Transverse colon (tissue), 4 donors: ENCODE data around the gene SLC10A3. TPM values are rescaled to one million over a fixed set of nuclear protein-coding genes. Genes with fewer than 3 reads are reported as not detected.

Experiments used
- DNase-seq: peaks from one replicate; pipeline ENCODE4 v3.0.0-alpha.2; 2019
- H3K27ac ChIP-seq, 4 donors: fragments of 200-600 bp; sonication (generic); 2 replicates each; pipeline ENCODE4 v1.5.1; 2016 to 2018; ENCODE audit warnings: inconsistent platforms in 4 of 4
- H3K27me3 ChIP-seq: fragments of 200-600 bp; sonication (generic); 2 replicates; pipeline ENCODE4 v1.5.1; 2017; ENCODE audit warnings: inconsistent platforms
- H3K36me3 ChIP-seq, 4 donors: fragments of 200-600 bp; sonication (generic); 2 replicates each; pipeline ENCODE4 v1.5.1; 2017 to 2019; ENCODE audit warnings: inconsistent platforms in 4 of 4
- H3K4me1 ChIP-seq, 4 donors: fragments of 200-600 bp; sonication (generic); 2 replicates each; pipeline ENCODE4 v1.5.1; 2017 to 2020; ENCODE audit warnings: inconsistent platforms in 4 of 4
- H3K4me3 ChIP-seq, 4 donors: fragments of 200-600 bp; sonication (generic); 1 replicate in 1 of 4; 2 replicates in 3 of 4; pipeline versions ENCODE4 v1.5.1 to v1.6.1; 2017 to 2019; ENCODE audit warnings: inconsistent platforms in 4 of 4
- H3K9me3 ChIP-seq, 2 donors: fragments of 200-600 bp; sonication (generic); 2 replicates each; pipeline ENCODE4 v1.5.1; 2017 to 2019; ENCODE audit warnings: inconsistent platforms in 2 of 2
- CTCF ChIP-seq, 5 experiments: fragments of 200-600 bp in 3 of 5; fragments of 450-650 bp in 2 of 5; sonication (generic) in 3 of 5; IDR thresholded peaks; 1 replicate in 2 of 5; 2 replicates in 3 of 5; pipeline ENCODE4 v1.5.1; 2016 to 2017; ENCODE audit warnings: antibody characterized with exemption in 5 of 5, inconsistent platforms in 3 of 5, mild to moderate bottlenecking in 2 of 5, moderate library complexity in 1 of 5
- EP300 ChIP-seq: sonication (generic); formaldehyde crosslinking; IDR thresholded peaks from one replicate; pipeline ENCODE4 v1.6.1; 2017; ENCODE audit warnings: antibody characterized with exemption, low read depth
- POLR2A ChIP-seq: fragments of 450-650 bp; IDR thresholded peaks from one replicate; pipeline ENCODE4 v1.6.1; 2016; ENCODE audit warnings: antibody characterized with exemption, mild to moderate bottlenecking, moderate library complexity
- POLR2AphosphoS5 ChIP-seq, 3 donors: sonication (generic); formaldehyde crosslinking; IDR thresholded peaks; one replicate each; pipeline ENCODE4 v1.6.1; 2016; ENCODE audit warnings: antibody characterized with exemption in 3 of 3
- WGBS, 2 donors: methylation state at CpG; one replicate each; pipeline ENCODE4 v1.1.5; 2018; ENCODE audit warnings: low coverage in 1 of 2; 5-methylcytosine and 5-hydroxymethylcytosine counted together
- in situ Hi-C, 4 donors: fragments of 200-750 bp; cut with MboI; loops; one replicate each; pipeline versions ENCODE4 v1.15.0 to v1.15.1; 2017; ENCODE audit warnings: low sequenced_read_pairs in 3 of 4, low pct_ligation_motif_present in 1 of 4, low pct_unique_long_range_greater_than_20kb in 1 of 4
- intact Hi-C: fragments of 100-400 bp; cut with DNase I; formaldehyde crosslinking; loops from one replicate; pipeline ENCODE4 v1.15.1; 2023; ENCODE audit warnings: low total_unique reads
- total RNA-seq, 4 donors: library from RNA; depleted of rRNA; stranded (reverse); fragments of >200 nt; gene quantifications; one replicate each; pipeline ENCODE4 v1.1.0, GENCODE V29; 2016

SLC10A3 gene
- total RNA-seq, 4 donors from 2014 or later: 26.7 to 117 (median 34.4) TPM

DNA sequence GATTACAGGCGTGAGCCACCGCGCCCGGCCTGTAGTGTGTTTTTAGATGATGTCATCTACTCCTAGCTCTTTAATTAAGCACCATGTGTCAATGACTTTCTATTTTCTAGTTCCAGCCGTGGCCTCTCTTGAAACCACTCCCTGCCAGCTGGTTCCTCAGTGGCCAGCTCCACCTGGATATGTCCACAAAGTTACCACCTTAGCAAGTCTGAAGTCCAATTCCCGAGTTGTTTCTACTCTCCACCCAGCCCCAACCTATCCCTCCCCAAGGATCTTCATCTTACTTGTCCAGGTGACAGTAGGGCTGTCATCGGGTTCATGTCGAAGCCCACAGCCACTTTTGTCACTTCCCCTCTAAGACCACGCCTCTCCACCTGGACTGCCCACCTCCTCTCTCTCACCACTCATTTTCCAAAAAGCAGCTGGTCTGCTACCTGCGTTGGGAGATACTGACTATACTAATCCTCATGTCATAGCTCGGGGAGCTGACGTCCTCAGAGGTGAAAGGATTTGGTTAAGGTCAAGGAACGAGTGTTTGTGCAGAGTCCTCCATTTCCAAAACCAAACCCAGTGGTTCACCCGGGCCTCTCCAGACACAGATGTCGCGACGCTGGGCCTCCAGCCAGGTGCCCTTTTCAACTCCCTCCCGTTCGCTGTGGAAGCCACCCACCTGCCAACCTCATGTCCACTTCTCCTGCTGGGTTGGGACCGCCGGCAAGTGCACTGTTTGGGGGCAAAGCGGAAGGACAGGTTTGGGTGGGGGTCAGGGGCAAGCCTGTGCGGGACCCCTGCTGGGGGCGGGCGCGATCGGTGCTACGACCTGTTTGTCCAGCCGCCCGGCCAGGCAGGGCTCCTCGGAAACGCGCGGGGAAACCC is 24.9 kb upstream of the SLC10A3 start:
- 27 to 49% methylated on average over 3 to 22 of the region's 34 CpGs for WGBS, 2 donors
- Histone ChIP-seq H3K9me3 (no peaks in the 10 kb centered on the region), H3K4me1 (peaks cover 5 to 24% (median 12%) of the 10 kb centered on the region in 4 donors), H3K36me3 (no peaks in the 10 kb centered on the region), H3K27me3 (no peaks in the 10 kb centered on the region), H3K4me3 (peak overlapping the region; percentile 57 to 78 (median 62)), H3K27ac (peak overlapping the region; percentile 93 to 98 (median 96))
- in situ Hi-C loops (no loop called here), intact Hi-C loops (no loop called here)
- DNase-seq: peak; percentile 63
- no peak for TF ChIP-seq EP300
- peak; percentile 64 for TF ChIP-seq POLR2A
- no peak for TF ChIP-seq CTCF (IDR thresholded peaks at IDR 0.05)
- peak; percentile 32 to 75 (median 59) for TF ChIP-seq POLR2AphosphoS5 (IDR thresholded peaks at IDR 0.05)

DNA sequence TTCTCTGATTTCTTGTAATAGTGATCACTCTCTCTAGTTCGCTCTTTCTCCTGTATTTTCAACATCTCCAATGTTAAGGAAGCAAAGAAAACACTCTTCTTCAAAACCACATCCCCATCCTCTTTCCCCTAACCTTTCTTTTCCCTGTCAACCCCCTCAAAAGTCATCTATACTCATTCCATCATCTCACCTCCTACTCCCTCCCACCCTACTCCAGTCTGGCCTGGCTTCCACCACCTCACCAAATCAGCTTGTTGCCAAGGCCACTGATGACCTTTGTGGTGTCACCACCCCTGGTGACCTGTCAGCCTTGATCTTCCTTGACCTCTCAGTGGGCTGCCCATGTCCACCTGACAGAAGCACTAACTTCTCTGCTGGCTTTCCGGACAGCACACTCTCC is 23.3 kb upstream of the SLC10A3 start:
- in situ Hi-C loops: no loop called here
- Histone ChIP-seq H3K36me3 (no peaks in the 10 kb centered on the region), H3K4me3 (no peak overlapping the region), H3K9me3 (no peaks in the 10 kb centered on the region), H3K27ac (no peak overlapping the region), H3K27me3 (no peaks in the 10 kb centered on the region), H3K4me1 (peaks cover 5 to 24% (median 12%) of the 10 kb centered on the region in 4 donors)
- no peak for DNase-seq
- intact Hi-C loops: no loop called here
- WGBS, 2 donors: 91 to 100% methylated on average over 1 to 2 of the region's 2 CpGs
- no peak for TF ChIP-seq CTCF (IDR thresholded peaks at IDR 0.05)
- no peak for TF ChIP-seq EP300
- TF ChIP-seq POLR2AphosphoS5 (IDR thresholded peaks at IDR 0.05): no peak
- no peak for TF ChIP-seq POLR2A

DNA sequence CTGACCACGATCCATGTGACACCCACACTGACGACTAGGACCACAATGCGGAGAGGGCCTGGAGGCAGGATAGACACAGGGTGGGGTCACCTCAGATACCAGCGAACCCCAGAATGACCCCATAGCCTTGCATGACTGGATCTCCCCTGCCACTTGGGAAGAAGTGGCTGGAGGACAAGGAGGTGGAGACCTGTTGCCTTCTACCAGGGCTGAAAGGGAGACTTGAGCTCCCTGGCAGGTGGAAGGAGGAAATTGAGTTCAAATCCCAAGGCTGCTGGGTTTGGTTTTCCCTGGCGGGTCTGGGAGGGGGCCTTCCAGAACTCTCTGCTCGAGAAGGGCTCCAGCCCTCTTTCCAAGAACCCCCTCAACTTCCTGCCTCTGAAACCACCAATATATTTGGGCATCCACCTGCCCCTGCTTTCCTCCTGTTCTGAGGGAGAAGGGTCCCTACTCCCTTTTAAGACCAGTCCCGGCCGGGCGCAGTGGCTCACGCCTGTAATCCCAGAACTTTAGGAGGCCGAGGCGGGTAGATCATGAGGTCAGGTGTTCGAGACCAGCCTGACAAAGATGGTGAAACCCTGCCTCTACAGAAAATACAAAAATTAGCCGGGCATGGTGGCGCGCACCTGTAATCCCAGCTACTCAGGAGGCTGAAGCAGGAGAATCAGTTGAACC is 22.6 kb upstream of the SLC10A3 start:
- peaks cover 5 to 21% (median 11%) of the 10 kb centered on the region in 4 donors for H3K4me1 ChIP-seq
- H3K4me3 ChIP-seq: no peak overlapping the region
- no peak for TF ChIP-seq EP300
- no peak for TF ChIP-seq POLR2A
- TF ChIP-seq POLR2AphosphoS5 (IDR thresholded peaks at IDR 0.05): no peak
- no peak for TF ChIP-seq CTCF (IDR thresholded peaks at IDR 0.05)
- no peak for DNase-seq
- no peaks in the 10 kb centered on the region for H3K9me3 ChIP-seq
- H3K27ac ChIP-seq: no peak overlapping the region
- intact Hi-C loops: no loop called here
- in situ Hi-C loops: no loop called here
- H3K36me3 ChIP-seq: no peaks in the 10 kb centered on the region
- WGBS, 2 donors: 89% methylated on average over 16 of the region's 16 CpGs; no CpG with 5 or more reads in 1 of the 2 donors
- H3K27me3 ChIP-seq: no peaks in the 10 kb centered on the region

DNA sequence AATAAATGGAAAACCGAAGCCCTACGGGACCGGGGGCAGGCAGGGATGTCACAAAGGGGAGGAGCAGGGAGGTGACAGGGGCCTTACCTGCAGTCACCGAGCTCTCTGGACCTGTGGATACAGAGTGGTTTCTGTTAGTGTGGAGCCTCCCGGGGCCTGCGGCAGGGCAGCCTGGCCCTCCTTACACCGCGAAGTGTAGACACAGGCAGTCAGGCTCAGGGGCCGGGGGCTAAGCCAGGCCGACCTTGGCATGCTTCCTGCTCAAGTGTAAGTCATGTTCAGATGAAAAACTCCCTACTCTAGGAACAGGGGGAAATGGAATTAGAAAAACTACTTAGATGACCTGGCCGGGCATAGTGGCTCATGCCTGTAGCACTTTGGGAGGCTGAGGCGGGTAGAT is 21.3 kb upstream of the SLC10A3 start:
- peaks cover 0 to 8% (median 2%) of the 10 kb centered on the region in 4 donors for H3K4me1 ChIP-seq
- no peak for TF ChIP-seq POLR2A
- H3K27ac ChIP-seq: no peak overlapping the region
- in situ Hi-C loops: no loop called here
- DNase-seq: no peak
- no peak overlapping the region for H3K4me3 ChIP-seq
- intact Hi-C loops: no loop called here
- 82% methylated on average over 12 of the region's 12 CpGs; no CpG with 5 or more reads in 1 of the 2 donors for WGBS, 2 donors
- no peaks in the 10 kb centered on the region for H3K27me3 ChIP-seq
- H3K9me3 ChIP-seq: no peaks in the 10 kb centered on the region
- no peaks in the 10 kb centered on the region for H3K36me3 ChIP-seq
